CD4-positive, alpha-beta memory T cell (primary cell): ENCODE results near the gene CPE. TPM values are rescaled to one million over a fixed set of nuclear protein-coding genes. Genes with fewer than 3 reads are reported as not detected.
A peak's percentile ranks its signal among the peaks of the same experiment; 100 is the strongest.

Source experiments
- CTCF ChIA-PET: fragments of 350-600 bp; sonication (Branson Sonifier 250); formaldehyde crosslinking; loops from one replicate; lab custom pipeline; 2021; ENCODE audit warnings: inconsistent platforms; ENCODE audit not compliant: partially characterized antibody; lab: Charles Lee
- POLR2A ChIA-PET: fragments of 350-600 bp; sonication (Branson Sonifier 250); formaldehyde crosslinking; loops from one replicate; lab custom pipeline; 2021; ENCODE audit not compliant: partially characterized antibody; lab: Charles Lee
- DNase-seq, 5 donors: peaks; one replicate each; pipeline versions ENCODE4 v3.0.0 to v3.0.0-alpha.2; 2020 to 2022; ENCODE audit warnings: mixed read lengths in 1 of 5
- H3K27ac ChIP-seq: one replicate; pipeline ENCODE4 v1.7.0; 2013; ENCODE audit warnings: low read depth, low read length
- H3K27me3 ChIP-seq: 2 replicates; pipeline ENCODE4 v1.7.0; 2013; ENCODE audit warnings: mild to moderate bottlenecking, low read length, moderate library complexity; ENCODE audit not compliant: insufficient read depth
- H3K36me3 ChIP-seq: 2 replicates; pipeline ENCODE4 v1.7.0; 2013; ENCODE audit warnings: mild to moderate bottlenecking, low read length, moderate library complexity; ENCODE audit not compliant: insufficient read depth
- H3K4me1 ChIP-seq: 2 replicates; pipeline ENCODE4 v1.7.0; 2013; ENCODE audit warnings: mild to moderate bottlenecking, low read length, moderate library complexity; ENCODE audit not compliant: insufficient read depth
- H3K4me3 ChIP-seq, 2 donors: one replicate each; pipeline ENCODE4 v1.7.0; 2013; ENCODE audit warnings: low read length in 2 of 2, mild to moderate bottlenecking in 1 of 2
- H3K9me3 ChIP-seq, 2 donors: one replicate each; pipeline ENCODE4 v1.7.0; 2013; ENCODE audit warnings: low read length in 2 of 2, control low read depth in 1 of 2; ENCODE audit not compliant: control insufficient read depth in 1 of 2
- H3K27ac Mint-ChIP-seq, 7 donors: one replicate each; pipeline ENCODE4 v1.8.0; 2020 to 2021; ENCODE audit warnings: mixed read lengths in 7 of 7, mild to moderate bottlenecking in 6 of 7, inconsistent platforms in 3 of 7, moderate library complexity in 3 of 7
- H3K27me3 Mint-ChIP-seq, 2 donors: one replicate each; pipeline ENCODE4 v1.8.0; 2020 to 2021; ENCODE audit warnings: mixed read lengths in 2 of 2
- H3K36me3 Mint-ChIP-seq, 2 donors: one replicate each; pipeline ENCODE4 v1.8.0; 2020 to 2021; ENCODE audit warnings: mixed read lengths in 2 of 2, inconsistent platforms in 1 of 2, mild to moderate bottlenecking in 1 of 2
- H3K4me1 Mint-ChIP-seq, 4 donors: one replicate each; pipeline ENCODE4 v1.8.0; 2020 to 2021; ENCODE audit warnings: mixed read lengths in 4 of 4, mild to moderate bottlenecking in 1 of 4
- H3K4me3 Mint-ChIP-seq, 8 donors: one replicate each; pipeline ENCODE4 v1.8.0; 2020 to 2021; ENCODE audit warnings: mixed read lengths in 8 of 8, mild to moderate bottlenecking in 7 of 8, moderate library complexity in 6 of 8, inconsistent platforms in 3 of 8
- H3K9me3 Mint-ChIP-seq, 8 donors: one replicate each; pipeline ENCODE4 v1.8.0; 2020 to 2021; ENCODE audit warnings: mixed read lengths in 8 of 8, mild to moderate bottlenecking in 5 of 8, inconsistent platforms in 3 of 8, moderate library complexity in 1 of 8
- intact Hi-C: fragments of 100-400 bp; cut with micrococcal nuclease; formaldehyde crosslinking; loops from one replicate; pipeline ENCODE4 v1.15.1; 2023
- polyA plus RNA-seq, 2 donors: library from polyadenylated mRNA; unstranded; fragments of 300-500 nt; fragmentation: Illumina TruSeq; gene quantifications; one replicate each; pipeline ENCODE4 v1.2.3, GENCODE V29; 2021
- total RNA-seq, 2 experiments: library from RNA; stranded (reverse); gene quantifications; one replicate each; pipeline ENCODE4 v1.2.3, GENCODE V29; 2021

CPE gene
- total and polyA plus RNA-seq, 4 experiments from 2014 or later = not detected

- intact Hi-C loops = no loop called here
- Mint-ChIP-seq H3K36me3 (no peaks in the 10 kb centered on the region), H3K9me3 (no peaks in the 10 kb centered on the region), H3K4me3 (peak overlapping the region in 1 of 8 donors; percentile 2), H3K27me3 (peaks cover 15 to 19% of the 10 kb centered on the region in 2 donors), H3K27ac (peak overlapping the region in 1 of 7 donors; percentile 39), H3K4me1 (no peaks in the 10 kb centered on the region)
- Histone ChIP-seq H3K27ac (no peak overlapping the region), H3K4me1 (no peaks in the 10 kb centered on the region), H3K9me3 (no peaks in the 10 kb centered on the region), H3K27me3 (no peaks in the 10 kb centered on the region), H3K4me3 (no peak overlapping the region), H3K36me3 (no peaks in the 10 kb centered on the region)
- no peak for DNase-seq
- ChIA-PET POLR2A (no interaction called here), CTCF (interaction anchor here (1.2 to 1.3 kb wide), 2 partner anchors 36 to 295 kb away, joined by 4 read pairs; no protein-coding TSS in a partner anchor)
Measured at GRCh38 chr4:165426331-165426730, 47.5 kb downstream of the CPE start.

- no peak overlapping the region for H3K4me3 ChIP-seq
- no peaks in the 10 kb centered on the region for H3K27me3 ChIP-seq
- H3K27me3 Mint-ChIP-seq = peaks cover 13 to 22% of the 10 kb centered on the region in 2 donors
- H3K9me3 Mint-ChIP-seq = no peaks in the 10 kb centered on the region
- no peaks in the 10 kb centered on the region for H3K4me1 Mint-ChIP-seq
- H3K27ac Mint-ChIP-seq = no peak overlapping the region
- H3K27ac ChIP-seq = no peak overlapping the region
- no peaks in the 10 kb centered on the region for H3K36me3 Mint-ChIP-seq
- POLR2A ChIA-PET = no interaction called here
- no peaks in the 10 kb centered on the region for H3K36me3 ChIP-seq
- CTCF ChIA-PET = interaction anchor here (1.3 kb wide), 1 partner anchor 35 kb away, joined by 4 read pairs; no protein-coding TSS in a partner anchor
- no peaks in the 10 kb centered on the region for H3K9me3 ChIP-seq
- H3K4me3 Mint-ChIP-seq = no peak overlapping the region
- DNase-seq = no peak
- intact Hi-C loops = no loop called here
- H3K4me1 ChIP-seq = no peaks in the 10 kb centered on the region
Measured at GRCh38 chr4:165426823-165427222, 48.0 kb downstream of the CPE start.

GRCh38 chr4:165428957-165429356, 50.1 kb downstream of the CPE start:
- H3K36me3 ChIP-seq = no peaks in the 10 kb centered on the region
- H3K4me1 ChIP-seq = no peaks in the 10 kb centered on the region
- no peak overlapping the region for H3K27ac Mint-ChIP-seq
- ChIA-PET CTCF (no interaction called here), POLR2A (no interaction called here)
- no peaks in the 10 kb centered on the region for H3K9me3 ChIP-seq
- H3K9me3 Mint-ChIP-seq = no peaks in the 10 kb centered on the region
- H3K4me1 Mint-ChIP-seq = no peaks in the 10 kb centered on the region
- H3K36me3 Mint-ChIP-seq = no peaks in the 10 kb centered on the region
- no peaks in the 10 kb centered on the region for H3K27me3 ChIP-seq
- H3K4me3 Mint-ChIP-seq = no peak overlapping the region
- H3K4me3 ChIP-seq = no peak overlapping the region
- DNase-seq = no peak
- H3K27me3 Mint-ChIP-seq = peaks cover 15 to 25% of the 10 kb centered on the region in 2 donors
- intact Hi-C loops = no loop called here
- H3K27ac ChIP-seq = no peak overlapping the region

GRCh38 chr4:165433529-165433928, 54.7 kb downstream of the CPE start:
- no peak for DNase-seq
- Histone ChIP-seq H3K9me3 (no peaks in the 10 kb centered on the region), H3K27ac (no peak overlapping the region), H3K27me3 (no peaks in the 10 kb centered on the region), H3K36me3 (no peaks in the 10 kb centered on the region), H3K4me1 (no peaks in the 10 kb centered on the region), H3K4me3 (no peak overlapping the region)
- Mint-ChIP-seq H3K27me3 (peaks cover 13 to 19% of the 10 kb centered on the region in 2 donors), H3K27ac (no peak overlapping the region), H3K36me3 (no peaks in the 10 kb centered on the region), H3K4me3 (no peak overlapping the region), H3K9me3 (no peaks in the 10 kb centered on the region), H3K4me1 (no peaks in the 10 kb centered on the region)
- intact Hi-C loops = no loop called here
- POLR2A ChIA-PET = no interaction called here
- CTCF ChIA-PET = no interaction called here

- intact Hi-C loops = no loop called here
- no peak overlapping the region for H3K4me3 Mint-ChIP-seq
Measured at GRCh38 chr4:165437691-165438090, 58.9 kb downstream of the CPE start.

GRCh38 chr4:165439344-165439743, 60.5 kb downstream of the CPE start:
- ChIA-PET POLR2A (no interaction called here), CTCF (no interaction called here)
- H3K27ac Mint-ChIP-seq = no peak overlapping the region
- Histone ChIP-seq H3K27me3 (no peaks in the 10 kb centered on the region), H3K36me3 (no peaks in the 10 kb centered on the region), H3K9me3 (no peaks in the 10 kb centered on the region), H3K4me1 (no peaks in the 10 kb centered on the region), H3K27ac (no peak overlapping the region), H3K4me3 (no peak overlapping the region)
- no peak overlapping the region for H3K4me3 Mint-ChIP-seq
- DNase-seq = no peak
- intact Hi-C loops = no loop called here
- peaks cover 2 to 5% of the 10 kb centered on the region in 2 donors for H3K27me3 Mint-ChIP-seq
- no peaks in the 10 kb centered on the region for H3K4me1 Mint-ChIP-seq
- H3K9me3 Mint-ChIP-seq = no peaks in the 10 kb centered on the region
- no peaks in the 10 kb centered on the region for H3K36me3 Mint-ChIP-seq

More at GRCh38 chr4:165437691-165438090, 58.9 kb downstream of the CPE start:
- Histone ChIP-seq H3K36me3 (no peaks in the 10 kb centered on the region), H3K27me3 (no peaks in the 10 kb centered on the region), H3K4me3 (no peak overlapping the region), H3K27ac (no peak overlapping the region), H3K4me1 (no peaks in the 10 kb centered on the region), H3K9me3 (no peaks in the 10 kb centered on the region)
- ChIA-PET CTCF (no interaction called here), POLR2A (no interaction called here)
- Mint-ChIP-seq H3K4me1 (no peaks in the 10 kb centered on the region), H3K36me3 (no peaks in the 10 kb centered on the region), H3K27me3 (peaks cover 4 to 6% of the 10 kb centered on the region in 2 donors), H3K9me3 (no peaks in the 10 kb centered on the region), H3K27ac (no peak overlapping the region)
- no peak for DNase-seq

GRCh38 chr4:165439981-165440380, 61.2 kb downstream of the CPE start:
- DNase-seq = no peak
- no peak overlapping the region for H3K27ac ChIP-seq
- Mint-ChIP-seq H3K27ac (no peak overlapping the region), H3K36me3 (no peaks in the 10 kb centered on the region), H3K4me3 (no peak overlapping the region), H3K9me3 (no peaks in the 10 kb centered on the region), H3K27me3 (peaks cover under 1 to 3% of the 10 kb centered on the region in 2 donors), H3K4me1 (no peaks in the 10 kb centered on the region)
- H3K4me1 ChIP-seq = no peaks in the 10 kb centered on the region
- intact Hi-C loops = no loop called here
- H3K4me3 ChIP-seq = no peak overlapping the region
- H3K36me3 ChIP-seq = no peaks in the 10 kb centered on the region
- ChIA-PET CTCF (no interaction called here), POLR2A (no interaction called here)
- no peaks in the 10 kb centered on the region for H3K9me3 ChIP-seq
- H3K27me3 ChIP-seq = no peaks in the 10 kb centered on the region
